GM11168 (cell line): Measurements from ENCODE around the gene PLPPR5.

Experiments used
- in situ Hi-C: fragments of 300-500 bp; cut with MboI; formaldehyde crosslinking; loops from one replicate; pipeline ENCODE4 v1.12.0; 2022; ENCODE audit warnings: low sequenced_read_pairs; ENCODE audit not compliant: unreplicated experiment

The PLPPR5 gene

GRCh38 chr1:98975113-98975512 lies 29.5 kb downstream of the PLPPR5 start:
- in situ Hi-C loops: no loop called here

- in situ Hi-C loops: no loop called here
Measured at GRCh38 chr1:98969798-98970490, 34.7 kb downstream of the PLPPR5 start.

GRCh38 chr1:98967122-98967521 lies 37.5 kb downstream of the PLPPR5 start:
- in situ Hi-C loops: no loop called here

GRCh38 chr1:98965394-98965793 lies 39.3 kb downstream of the PLPPR5 start:
- in situ Hi-C loops: no loop called here

- in situ Hi-C loops: no loop called here
Measured at GRCh38 chr1:98964198-98964597, 40.5 kb downstream of the PLPPR5 start.

- in situ Hi-C loops: no loop called here
Measured at GRCh38 chr1:98963064-98963758, 41.5 kb downstream of the PLPPR5 start.

GRCh38 chr1:98962156-98962555 lies 42.5 kb downstream of the PLPPR5 start:
- in situ Hi-C loops: no loop called here

GRCh38 chr1:98949621-98950020 lies 55.0 kb downstream of the PLPPR5 start:
- in situ Hi-C loops: no loop called here

GRCh38 chr1:98949166-98949565 lies 55.5 kb downstream of the PLPPR5 start:
- in situ Hi-C loops: no loop called here

GRCh38 chr1:98947071-98947470 lies 57.6 kb downstream of the PLPPR5 start:
- in situ Hi-C loops: no loop called here

- in situ Hi-C loops: no loop called here
Measured at GRCh38 chr1:98940722-98941079, 64.0 kb downstream of the PLPPR5 start.

GRCh38 chr1:98940069-98940721 lies 64.5 kb downstream of the PLPPR5 start:
- in situ Hi-C loops: no loop called here

- in situ Hi-C loops: no loop called here
Measured at GRCh38 chr1:98939471-98939870, 65.2 kb downstream of the PLPPR5 start.

GRCh38 chr1:98937347-98937746 lies 67.3 kb downstream of the PLPPR5 start:
- in situ Hi-C loops: no loop called here

GRCh38 chr1:98932184-98932583 lies 72.5 kb downstream of the PLPPR5 start:
- in situ Hi-C loops: no loop called here

- in situ Hi-C loops: no loop called here
Measured at GRCh38 chr1:98931128-98931835, 73.4 kb downstream of the PLPPR5 start.

- in situ Hi-C loops: no loop called here
Measured at GRCh38 chr1:98929437-98929836, 75.2 kb downstream of the PLPPR5 start.

- in situ Hi-C loops: no loop called here
Measured at GRCh38 chr1:98926597-98926996, 78.1 kb downstream of the PLPPR5 start.

GRCh38 chr1:98924977-98925376 lies 79.7 kb downstream of the PLPPR5 start:
- in situ Hi-C loops: no loop called here

GRCh38 chr1:98923667-98924066 lies 81.0 kb downstream of the PLPPR5 start:
- in situ Hi-C loops: no loop called here

- in situ Hi-C loops: no loop called here
Measured at GRCh38 chr1:98921817-98922216, 82.8 kb downstream of the PLPPR5 start.
